HG03139 (cell line): Measurements from ENCODE around the gene IL17B.

Source experiments
- ATAC-seq: cut with Tn5 transposase; IDR thresholded peaks from one replicate; pipeline ENCODE4 v1.9.1; 2021; ENCODE audit not compliant: unreplicated experiment

The IL17B gene

DNA sequence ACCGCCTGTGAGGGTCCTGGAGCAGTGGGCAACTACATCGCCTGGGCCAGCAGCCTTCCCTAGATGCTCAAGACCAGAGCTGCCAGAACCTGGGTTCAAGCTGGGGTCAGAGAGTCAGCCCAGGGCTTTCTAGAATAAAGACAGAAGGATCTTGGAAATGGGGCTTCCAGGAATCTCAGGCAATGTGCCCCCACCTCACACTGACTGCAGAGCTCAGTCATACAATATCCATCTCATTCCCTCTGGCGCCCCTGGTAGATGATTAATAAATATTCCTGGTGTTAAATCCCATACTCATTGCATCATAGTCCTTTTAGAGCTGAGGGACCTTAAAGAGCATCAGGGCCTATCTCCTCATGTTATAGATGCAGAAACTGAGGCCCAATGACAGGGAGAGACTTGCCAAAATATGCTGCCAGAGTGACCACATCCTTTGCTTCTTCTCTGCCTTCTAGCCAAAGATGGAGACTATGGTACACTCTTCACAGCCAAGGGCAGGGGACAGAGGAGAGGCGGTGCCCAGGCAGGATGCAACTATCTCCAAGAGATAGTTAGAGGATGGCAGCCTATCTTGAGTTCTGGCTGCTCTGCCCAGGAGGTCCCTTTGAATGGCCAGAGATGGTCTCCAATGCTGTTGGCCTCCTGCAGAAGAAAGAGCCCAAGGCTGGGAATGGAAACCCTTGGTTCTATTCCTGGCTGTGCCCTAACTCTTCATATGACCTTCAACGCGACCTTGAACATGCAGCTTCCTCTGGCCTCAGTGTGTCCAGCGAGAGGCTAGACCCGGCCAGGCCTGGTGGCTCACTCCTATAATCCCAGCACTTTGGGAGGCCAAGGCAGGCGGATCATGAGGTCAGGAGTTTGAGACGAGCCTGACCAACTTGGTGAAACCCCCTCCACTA, 36.2 kb upstream of the IL17B start:
- ATAC-seq, result no peak

- no peak for ATAC-seq
These were observed 35.4 kb upstream of the IL17B start for GRCh38 chr5:149414405-149415065.

GRCh38 chr5:149413477-149414210, 34.6 kb upstream of the IL17B start:
- ATAC-seq, result no peak

DNA sequence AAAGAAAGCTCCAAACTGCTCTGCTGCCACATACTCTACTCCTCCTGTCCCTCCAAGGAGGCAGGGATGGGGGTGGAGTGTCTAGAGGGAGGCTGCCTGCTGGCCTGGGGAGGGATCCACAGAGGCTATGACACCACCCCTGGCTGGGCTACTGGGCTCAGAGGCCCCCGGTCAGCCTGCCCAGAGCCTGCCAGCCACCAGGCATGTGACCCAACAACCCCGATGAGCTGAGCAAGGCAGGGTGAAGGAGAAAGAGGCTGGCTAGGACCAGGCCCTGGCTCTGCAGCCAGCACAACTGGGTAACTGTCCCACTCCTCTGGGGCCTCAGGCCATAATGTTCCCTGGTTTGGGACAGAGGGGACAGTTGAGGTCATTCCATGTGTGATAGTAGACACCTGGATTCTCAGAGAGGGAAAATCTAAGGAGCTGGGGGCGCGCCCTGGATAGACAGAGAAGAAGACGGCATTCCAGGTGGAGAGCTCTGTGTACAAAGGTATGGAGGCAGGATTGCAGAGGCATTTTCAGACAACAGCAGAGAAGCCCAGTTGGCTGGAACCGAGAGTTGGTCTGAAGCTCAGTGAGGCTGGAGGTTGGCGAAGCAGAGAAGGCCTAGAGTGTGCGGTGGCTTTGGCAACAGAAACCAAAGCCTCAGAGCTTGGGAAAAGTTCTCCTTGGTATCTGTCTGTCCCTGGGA, 33.8 kb upstream of the IL17B start:
- no peak for ATAC-seq

GRCh38 chr5:149411738-149412519, 32.8 kb upstream of the IL17B start:
- ATAC-seq, result no peak

DNA sequence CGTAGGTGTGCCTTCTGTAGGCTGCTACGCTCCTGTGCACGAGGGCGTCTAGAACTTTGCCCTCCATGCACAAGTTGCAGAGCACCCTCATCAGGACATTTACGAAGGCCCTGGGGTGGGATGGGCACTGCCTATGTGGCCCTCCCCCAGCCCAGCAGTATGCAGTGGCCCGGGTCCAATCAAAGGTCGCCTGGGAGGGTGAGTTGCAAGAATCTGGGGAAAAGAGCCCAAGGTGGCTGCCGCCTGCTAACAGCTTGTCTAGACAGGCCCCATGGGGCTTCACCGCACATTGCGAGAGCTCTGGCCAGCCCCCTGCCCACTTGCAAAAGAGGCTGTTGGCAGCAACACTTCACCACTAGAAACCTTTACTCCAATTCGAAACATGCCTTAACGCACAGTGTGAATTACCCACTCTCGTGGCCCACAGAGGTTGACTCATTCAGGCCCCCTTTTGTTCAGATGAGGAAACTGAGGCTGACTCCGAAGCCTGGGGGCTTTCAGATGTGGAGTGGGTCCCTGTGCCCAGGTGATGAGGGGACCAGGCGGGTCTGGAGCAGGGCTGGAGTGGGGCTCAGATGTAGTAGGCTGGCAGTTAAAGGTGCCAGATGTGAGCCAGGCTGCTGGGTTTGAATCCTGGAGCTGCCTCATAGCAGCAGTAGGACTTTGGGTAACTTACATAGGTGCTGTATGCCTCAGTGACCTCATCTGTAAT, 31.8 kb upstream of the IL17B start:
- no peak for ATAC-seq

DNA sequence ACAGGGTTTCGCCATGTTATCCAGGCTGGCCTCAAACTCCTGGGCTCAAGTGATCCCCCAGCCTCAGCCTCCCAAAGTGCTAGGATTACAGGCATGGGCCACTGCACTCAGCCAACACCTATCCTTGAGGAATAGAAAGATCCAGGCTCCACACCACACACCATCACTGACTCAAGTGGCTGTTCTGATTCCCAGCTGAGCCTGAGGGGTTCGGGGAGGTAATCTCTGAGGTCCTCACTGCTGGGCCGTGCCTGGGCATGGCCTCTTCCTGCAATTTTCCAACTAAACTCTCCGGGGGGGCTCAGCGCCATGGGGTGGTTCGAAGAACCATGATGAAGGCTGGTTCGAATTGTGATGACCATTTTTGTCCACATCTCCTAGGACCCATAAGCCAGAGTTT, 31.0 kb upstream of the IL17B start:
- no peak for ATAC-seq

GRCh38 chr5:149409268-149409948, 30.3 kb upstream of the IL17B start:
- ATAC-seq, result no peak

DNA sequence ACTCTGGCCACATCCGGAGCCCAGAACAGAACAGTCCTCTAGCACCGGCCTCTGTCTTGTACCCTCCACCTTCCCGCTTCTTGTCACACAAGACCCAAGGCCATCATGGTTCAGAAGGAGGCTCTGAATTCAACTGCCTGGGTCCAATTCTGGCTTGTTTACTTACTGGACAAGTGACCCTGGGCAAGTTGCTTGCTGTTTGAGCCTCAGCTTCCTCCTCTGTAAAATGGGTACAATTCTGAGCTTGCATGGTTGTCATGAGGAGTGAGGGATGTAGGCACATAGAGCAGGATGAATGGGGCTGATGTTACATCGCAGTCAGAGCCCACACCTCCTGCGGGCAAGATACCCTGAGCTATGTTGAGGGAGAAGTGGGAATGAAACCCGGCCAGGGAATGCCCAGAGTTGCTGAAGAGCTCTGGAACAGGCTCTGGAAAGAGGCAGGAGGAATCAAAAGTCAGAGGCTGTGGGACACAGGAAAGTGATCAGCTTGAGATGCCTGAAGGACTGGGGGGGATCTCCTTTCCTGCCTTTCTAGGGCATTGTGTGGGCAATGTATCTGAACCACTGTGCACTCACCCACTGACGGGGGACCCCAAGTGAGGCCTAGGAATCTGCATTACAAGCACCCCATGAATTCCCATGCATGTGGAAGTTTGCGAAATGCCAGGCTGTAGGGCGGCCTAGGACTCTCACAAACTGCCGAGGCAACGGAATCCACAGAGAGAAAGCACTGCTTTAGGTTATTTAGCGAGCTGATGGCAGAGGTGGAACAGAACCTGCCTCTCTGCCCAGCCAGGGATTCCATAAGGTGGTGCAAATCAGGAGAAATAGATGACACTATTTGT, 29.4 kb upstream of the IL17B start:
- ATAC-seq, result no peak

GRCh38 chr5:149407323-149408251, 28.5 kb upstream of the IL17B start:
- ATAC-seq, result no peak

DNA sequence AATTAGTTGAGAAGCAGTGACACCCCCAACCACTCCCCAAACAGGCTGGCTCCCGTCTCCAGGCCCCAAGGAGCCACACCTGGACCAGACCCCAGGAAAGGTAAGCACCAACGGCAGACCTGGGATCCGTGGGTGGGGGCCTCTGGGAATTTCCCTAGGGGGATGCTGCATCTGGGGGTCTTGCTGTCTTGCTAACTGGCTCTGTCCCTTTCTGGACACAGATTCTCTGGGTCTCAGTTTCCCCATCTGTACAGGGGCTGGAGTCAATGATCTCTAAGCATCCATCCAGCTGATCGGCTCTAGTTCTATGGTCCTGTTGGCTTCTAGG, 27.9 kb upstream of the IL17B start:
- no peak for ATAC-seq

DNA sequence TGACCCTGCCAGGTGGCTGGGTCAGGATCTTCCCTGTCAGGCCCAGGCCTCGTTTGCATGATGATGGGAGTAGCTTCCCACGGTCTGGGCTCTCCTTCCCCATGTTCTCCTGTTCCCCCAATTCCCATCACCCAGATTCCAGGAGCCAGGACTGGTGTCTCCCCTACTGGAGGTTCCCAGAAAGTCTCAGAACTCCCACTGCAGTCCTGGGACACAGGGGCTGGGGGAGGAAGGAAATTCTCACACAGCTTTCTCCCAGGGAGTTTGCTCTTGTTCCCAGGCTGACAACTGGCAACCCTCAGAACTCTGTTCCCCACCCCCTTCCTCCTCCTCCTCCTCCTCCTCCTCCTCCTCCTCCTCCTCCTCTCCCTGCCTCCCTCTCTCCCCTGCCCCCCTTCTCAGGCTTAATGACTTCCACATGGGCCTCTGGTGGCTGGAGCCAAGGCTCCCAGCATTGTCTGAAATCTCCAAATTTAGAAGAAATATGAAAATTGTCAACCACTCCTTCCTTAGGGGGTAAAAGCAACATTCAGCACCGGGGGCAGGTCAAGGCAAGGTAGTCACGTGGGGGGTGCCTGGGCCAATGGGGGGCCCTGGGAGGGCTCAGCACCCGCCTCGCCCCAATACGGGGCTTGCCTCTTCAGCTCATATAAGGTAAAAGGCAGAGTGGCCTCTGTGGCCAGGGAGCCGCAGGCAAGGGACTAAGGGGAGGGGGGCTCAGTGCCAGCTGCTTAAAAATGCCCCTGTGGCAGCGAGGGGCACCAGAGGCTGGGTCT, 27.3 kb upstream of the IL17B start:
- no peak for ATAC-seq

- no peak for ATAC-seq
These were observed 26.6 kb upstream of the IL17B start for GRCh38 chr5:149405550-149406202.

DNA sequence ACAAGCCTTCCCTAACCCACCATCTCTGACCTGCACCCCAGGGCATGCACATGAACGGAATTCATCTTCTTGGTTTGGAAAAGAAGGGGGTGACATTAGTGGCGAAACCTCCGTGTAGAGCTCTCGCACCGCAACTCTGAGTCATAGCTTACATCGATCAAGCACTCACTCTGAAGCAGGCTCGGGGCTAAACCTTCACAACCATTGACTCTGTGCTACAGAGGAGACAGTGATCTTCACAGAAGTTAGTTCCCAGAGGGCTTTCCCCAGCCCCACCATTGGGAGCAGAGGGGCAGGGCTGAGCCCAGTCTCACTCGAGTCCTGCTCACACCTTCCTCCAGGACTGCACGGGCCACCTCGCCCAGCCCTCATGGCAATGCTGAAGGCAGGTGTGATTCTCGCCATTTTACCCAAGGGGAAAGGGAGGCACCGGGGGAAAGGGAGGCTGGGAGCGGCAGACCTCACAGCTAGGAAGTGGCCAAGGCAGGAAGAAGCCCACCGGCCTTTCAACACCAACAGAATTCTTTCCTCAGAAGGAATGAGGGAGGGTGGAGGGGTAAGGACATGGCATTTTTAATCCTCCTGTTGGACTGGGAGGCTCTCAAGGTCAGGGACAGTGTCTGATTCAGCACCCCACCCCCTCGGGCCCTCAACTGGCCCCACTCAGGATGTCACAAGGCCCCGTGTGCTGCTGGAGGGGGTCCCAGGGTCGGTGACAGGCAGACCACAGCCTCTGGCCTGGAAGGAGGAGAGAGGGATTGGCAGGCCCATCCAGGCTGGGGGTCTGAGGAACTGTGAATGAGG, 25.9 kb upstream of the IL17B start:
- ATAC-seq, result no peak
